Measurements from ENCODE around the gene AKAP1.
A peak's percentile ranks its signal among the peaks of the same experiment; 100 is the strongest.

The AKAP1 gene, protein sequence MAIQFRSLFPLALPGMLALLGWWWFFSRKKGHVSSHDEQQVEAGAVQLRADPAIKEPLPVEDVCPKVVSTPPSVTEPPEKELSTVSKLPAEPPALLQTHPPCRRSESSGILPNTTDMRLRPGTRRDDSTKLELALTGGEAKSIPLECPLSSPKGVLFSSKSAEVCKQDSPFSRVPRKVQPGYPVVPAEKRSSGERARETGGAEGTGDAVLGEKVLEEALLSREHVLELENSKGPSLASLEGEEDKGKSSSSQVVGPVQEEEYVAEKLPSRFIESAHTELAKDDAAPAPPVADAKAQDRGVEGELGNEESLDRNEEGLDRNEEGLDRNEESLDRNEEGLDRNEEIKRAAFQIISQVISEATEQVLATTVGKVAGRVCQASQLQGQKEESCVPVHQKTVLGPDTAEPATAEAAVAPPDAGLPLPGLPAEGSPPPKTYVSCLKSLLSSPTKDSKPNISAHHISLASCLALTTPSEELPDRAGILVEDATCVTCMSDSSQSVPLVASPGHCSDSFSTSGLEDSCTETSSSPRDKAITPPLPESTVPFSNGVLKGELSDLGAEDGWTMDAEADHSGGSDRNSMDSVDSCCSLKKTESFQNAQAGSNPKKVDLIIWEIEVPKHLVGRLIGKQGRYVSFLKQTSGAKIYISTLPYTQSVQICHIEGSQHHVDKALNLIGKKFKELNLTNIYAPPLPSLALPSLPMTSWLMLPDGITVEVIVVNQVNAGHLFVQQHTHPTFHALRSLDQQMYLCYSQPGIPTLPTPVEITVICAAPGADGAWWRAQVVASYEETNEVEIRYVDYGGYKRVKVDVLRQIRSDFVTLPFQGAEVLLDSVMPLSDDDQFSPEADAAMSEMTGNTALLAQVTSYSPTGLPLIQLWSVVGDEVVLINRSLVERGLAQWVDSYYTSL

GRCh38 chr17:57084802-57085447 is at the start of gene AKAP1:
Gene AKAP1, plus strand, starts transcription at chr17:57085246. Its CDS starts 20,219 bp downstream, at chr17:57105465.
- peak; percentile 86 for DNase-seq

DNA sequence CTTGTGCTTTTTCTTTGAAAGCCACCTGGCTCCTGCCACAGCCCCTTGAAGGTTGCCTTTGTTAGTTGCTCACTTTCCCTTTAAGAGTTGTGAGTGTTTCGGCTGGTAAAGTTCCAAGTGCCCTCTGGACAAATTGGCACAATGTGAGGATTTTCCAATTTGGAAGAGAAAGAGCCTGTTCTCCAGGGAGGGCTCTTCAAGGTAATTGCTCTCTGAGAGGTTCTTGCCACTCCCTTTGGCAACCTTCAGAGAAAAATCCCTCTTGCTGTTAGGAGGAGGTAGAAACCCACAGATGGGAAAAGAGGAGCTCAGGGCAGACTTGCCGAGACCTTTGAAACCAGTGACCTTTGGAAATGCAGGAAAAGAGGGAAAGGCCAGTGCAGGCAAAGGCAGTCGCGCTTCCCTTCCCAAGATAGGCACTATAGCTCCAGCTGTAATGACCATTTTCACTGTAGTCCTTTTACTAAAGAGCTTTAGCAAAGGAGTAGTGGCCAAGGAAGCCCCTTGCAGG is 49.0 kb upstream of the AKAP1 start:
- DNase-seq: no peak

GRCh38 chr17:57037411-57037810 is 47.6 kb upstream of the AKAP1 start:
- DNase-seq: no peak

DNA sequence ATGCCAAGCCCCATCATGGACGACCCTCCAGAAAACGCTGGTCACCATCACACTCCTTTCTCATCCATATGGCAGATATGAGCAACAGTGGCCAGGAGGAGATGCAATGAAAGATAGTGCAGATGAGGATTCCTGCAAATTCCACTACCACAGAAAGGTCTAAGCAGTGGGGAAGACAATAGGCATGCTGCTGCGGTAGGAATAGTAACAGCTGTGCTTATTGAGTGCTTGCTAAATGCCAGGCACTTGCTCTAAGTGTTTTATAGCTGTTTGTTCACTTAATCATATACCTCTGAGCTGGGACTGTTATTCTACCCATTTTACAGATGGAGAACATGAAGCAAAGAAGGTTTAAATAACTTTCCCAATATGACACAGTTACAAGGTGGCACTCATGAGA is 46.6 kb upstream of the AKAP1 start:
- no peak for DNase-seq

GRCh38 chr17:57040571-57040970 is 44.5 kb upstream of the AKAP1 start:
- DNase-seq: no peak

GRCh38 chr17:57043276-57043675 is 41.8 kb upstream of the AKAP1 start:
- DNase-seq: no peak

GRCh38 chr17:57044976-57045867 is 39.8 kb upstream of the AKAP1 start:
- DNase-seq: no peak

DNA sequence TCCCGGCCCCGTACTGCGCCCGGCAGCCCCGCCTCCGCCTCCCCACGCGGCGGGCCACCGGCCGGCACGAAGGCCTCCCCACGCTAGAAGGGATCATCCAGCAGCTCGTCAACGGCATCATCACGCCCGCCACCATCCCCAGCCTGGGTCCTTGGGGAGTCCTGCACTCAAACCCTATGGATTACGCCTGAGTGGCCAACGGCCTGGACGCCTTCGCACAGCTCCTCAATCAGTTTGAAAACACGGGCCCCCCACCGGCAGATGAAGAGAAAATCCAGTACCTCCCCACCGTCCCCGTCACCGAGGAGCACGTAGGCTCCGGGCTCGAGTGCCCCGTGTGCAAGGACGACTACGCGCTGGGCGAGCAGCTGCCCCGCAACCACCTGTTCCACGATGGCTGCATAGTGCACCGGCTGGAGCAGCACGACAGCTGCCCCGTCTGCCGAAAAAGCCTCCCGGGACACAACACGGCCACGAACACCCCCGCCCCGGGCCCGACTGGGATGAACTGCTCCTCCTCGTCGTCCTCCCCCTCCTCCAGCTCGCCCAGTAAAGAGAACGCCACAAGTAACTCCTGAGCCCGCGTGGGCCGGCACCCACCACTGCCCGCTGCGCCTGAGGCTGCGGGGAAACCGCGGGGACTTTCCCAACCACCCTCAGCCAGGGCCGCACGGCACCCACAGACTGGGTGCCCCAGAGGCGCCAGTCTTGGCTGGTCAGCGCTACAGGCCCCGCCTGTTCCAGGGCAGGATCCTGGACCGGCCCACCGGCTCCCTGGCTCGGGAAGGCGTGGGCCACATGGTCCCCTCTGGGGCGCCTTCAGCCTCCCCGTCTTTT is 39.0 kb upstream of the AKAP1 start:
- no peak for DNase-seq

GRCh38 chr17:57046749-57047148 is 38.3 kb upstream of the AKAP1 start:
- DNase-seq: no peak

DNA sequence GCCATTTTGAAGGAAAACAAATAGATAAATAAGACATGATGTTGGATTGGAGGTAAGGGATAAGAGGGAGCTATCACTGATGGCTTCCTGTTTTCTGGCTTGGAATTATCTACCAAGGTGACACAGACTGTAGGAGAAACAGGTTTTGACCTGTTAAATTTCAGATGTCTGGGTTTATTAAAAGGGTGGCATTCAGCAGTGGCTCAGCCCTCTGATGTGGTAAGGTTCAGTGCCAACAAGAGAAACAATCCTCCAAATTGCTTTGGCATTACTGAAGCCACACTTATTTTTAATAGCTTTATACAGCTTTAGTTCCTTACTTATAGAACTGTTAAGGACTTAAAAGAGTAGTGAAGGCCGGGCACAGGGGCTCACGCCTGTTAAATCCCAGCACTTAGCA is 37.0 kb upstream of the AKAP1 start:
- DNase-seq: no peak

DNA sequence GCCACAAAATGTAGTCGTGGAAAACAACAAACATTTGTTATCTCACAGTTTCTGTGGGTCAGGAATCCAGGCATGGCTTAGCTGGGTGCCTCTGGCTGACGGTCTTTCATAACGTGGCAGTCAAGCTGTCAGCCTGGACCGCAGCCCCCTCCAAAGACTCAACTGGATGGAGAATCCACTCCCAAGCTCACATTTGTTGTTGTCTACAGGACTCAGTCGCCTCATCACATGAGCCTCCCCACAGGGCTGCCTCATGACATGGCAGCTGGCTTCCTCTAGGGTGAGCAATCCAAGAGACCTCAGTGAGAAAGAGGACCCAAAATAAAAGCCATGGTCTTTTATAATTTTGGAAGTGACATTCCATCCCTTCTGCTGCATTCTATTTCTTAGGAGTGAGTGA is 34.7 kb upstream of the AKAP1 start:
- no peak for DNase-seq

- DNase-seq: no peak
Measured at GRCh38 chr17:57051886-57052361, 33.1 kb upstream of the AKAP1 start.

GRCh38 chr17:57062865-57063264 is 22.2 kb upstream of the AKAP1 start:
- DNase-seq: no peak

DNA sequence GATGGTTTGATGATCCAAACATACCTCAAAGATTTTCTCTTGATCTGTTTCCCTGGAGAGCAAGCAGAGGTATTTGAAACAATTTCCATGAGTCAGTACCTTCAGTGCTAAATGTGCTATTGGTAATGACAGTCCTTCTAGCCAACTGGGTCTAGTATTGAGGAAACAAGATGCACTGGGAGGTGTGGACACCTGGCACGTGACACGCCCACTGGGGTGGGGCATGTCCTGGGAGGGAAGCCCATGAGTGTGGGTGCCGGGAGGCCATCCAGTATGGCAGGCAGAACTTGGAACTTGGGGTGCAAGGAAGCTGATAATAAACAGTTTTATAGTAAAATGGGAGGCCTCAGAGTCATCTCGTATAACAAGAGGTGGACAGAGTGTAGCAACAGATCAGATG is 17.9 kb upstream of the AKAP1 start:
- DNase-seq: no peak

- no peak for DNase-seq
Measured at GRCh38 chr17:57067781-57068180, 17.3 kb upstream of the AKAP1 start.

- DNase-seq: no peak
Measured at GRCh38 chr17:57068222-57068658, 16.8 kb upstream of the AKAP1 start.

GRCh38 chr17:57068707-57069106 is 16.3 kb upstream of the AKAP1 start:
- no peak for DNase-seq

GRCh38 chr17:57071991-57072944 is 12.8 kb upstream of the AKAP1 start:
- DNase-seq: no peak

GRCh38 chr17:57073626-57074025 is 11.4 kb upstream of the AKAP1 start:
- DNase-seq: no peak

GRCh38 chr17:57075193-57075592 is 9.9 kb upstream of the AKAP1 start:
- DNase-seq: no peak

Measured in GF-D8 (cell line).